ENCODE data around the gene SSPN.

The SSPN gene

GRCh38 chr12:26287671-26288381, 92.5 kb downstream of the SSPN start:
- FAIRE-seq, result no peak

GRCh38 chr12:26290565-26290964, 95.2 kb downstream of the SSPN start:
- FAIRE-seq, result no peak

DNA sequence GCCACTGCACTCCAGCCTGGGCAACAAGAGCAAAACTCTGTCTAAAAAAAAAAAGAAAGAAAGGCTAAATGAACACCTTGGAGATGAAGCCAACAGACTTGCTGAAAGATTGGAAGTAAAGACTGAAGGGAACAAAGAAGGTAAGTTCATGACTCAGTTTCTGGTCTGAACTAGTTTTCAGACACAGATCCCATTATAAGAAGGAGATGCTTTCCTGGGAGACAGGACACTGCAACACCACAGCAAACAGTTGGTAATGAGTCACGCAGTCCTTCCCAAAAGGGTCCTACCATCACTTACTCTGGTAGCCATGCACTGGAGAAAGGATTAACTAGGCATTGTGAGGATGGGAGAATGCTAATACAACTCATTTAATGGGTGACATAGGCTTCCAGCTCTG, 97.2 kb downstream of the SSPN start:
- FAIRE-seq, result no peak

GRCh38 chr12:26293612-26294011, 98.2 kb downstream of the SSPN start:
- no peak for FAIRE-seq

GRCh38 chr12:26295001-26295400, 99.6 kb downstream of the SSPN start:
- FAIRE-seq, result no peak

DNA sequence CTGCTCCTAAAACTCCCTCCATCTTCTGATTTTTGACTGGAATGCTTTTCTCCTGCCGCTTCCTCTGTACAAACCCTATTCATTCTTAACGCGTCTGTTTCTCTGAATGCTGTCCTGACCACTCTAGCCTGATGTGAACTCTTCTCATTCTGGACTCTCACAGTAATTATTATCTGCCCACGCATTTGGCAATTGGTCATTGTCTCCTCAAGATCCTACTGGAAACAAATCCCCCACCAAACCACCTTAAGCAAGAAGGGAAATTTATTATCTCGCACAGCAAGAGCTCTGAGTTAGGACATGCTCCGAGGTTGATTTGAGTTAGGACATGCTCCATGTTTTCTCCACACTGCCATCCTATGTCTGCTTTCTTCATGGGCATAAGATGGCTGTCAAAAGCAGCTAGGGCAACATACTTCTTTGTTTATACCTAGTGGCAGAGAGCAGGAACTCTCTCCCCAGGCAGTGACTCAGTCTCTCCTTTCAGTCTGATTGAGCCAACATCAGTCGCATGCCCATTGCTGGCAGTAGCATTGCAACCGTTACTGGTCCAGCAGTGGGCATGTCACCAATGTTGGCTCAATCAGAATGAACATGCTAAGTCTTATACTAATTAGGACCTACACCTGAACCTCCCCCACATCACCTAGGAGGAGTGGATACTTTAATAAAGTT, 102.2 kb downstream of the SSPN start:
- FAIRE-seq, result no peak

GRCh38 chr12:26298785-26299621, 103.6 kb downstream of the SSPN start:
- FAIRE-seq, result no peak

DNA sequence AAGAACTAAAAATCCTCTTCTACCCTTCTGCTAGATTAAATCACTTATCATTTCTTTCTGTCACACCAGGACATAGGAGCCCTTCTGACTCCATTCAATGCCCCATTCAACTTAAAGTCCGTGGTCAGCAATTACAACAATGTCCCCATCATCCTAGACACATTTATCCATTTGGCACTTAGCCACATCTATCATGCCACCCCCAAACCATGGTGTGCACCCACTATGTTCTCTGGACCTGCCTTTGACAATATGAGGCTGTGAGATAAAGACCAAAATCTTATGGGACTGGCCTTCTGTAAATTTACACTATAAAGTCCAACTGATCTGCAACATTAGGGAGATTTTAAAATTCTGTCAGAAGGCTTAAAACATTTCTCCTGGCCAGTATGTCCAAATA, 104.4 kb downstream of the SSPN start:
- no peak for FAIRE-seq

Data from colon (tissue), 2 donors.